GM23248 (cell line): ENCODE data around the gene TRAPPC11. TPM values are rescaled to one million over a fixed set of nuclear protein-coding genes. Genes with fewer than 3 reads are reported as not detected.

ENCODE experiments used
- DNase-seq: peaks from one replicate; pipeline ENCODE4 v3.0.0-alpha.2; 2015
- H2AFZ ChIP-seq: fragments of 200-600 bp; sonication (generic); 2 replicates; pipeline ENCODE4 v1.6.1; 2016; ENCODE audit warnings: antibody characterized with exemption
- H3F3A ChIP-seq: fragments of 200-600 bp; sonication (generic); 2 replicates; pipeline ENCODE4 v1.6.1; 2016; ENCODE audit warnings: mild to moderate bottlenecking, antibody characterized with exemption, mixed run types; ENCODE audit not compliant: insufficient read depth
- H3K27ac ChIP-seq: fragments of 200-600 bp; sonication (generic); 2 replicates; pipeline ENCODE4 v1.5.1; 2016; ENCODE audit warnings: mild to moderate bottlenecking
- H3K27me3 ChIP-seq: fragments of 200-600 bp; sonication (generic); replicated peaks from 2 replicates; pipeline ENCODE4 v1.6.1; 2016; ENCODE audit warnings: mild to moderate bottlenecking; ENCODE audit not compliant: insufficient read depth
- H3K36me3 ChIP-seq: fragments of 200-600 bp; sonication (generic); 2 replicates; pipeline ENCODE4 v1.6.1; 2016; ENCODE audit warnings: low read depth, mild to moderate bottlenecking
- H3K4me1 ChIP-seq: fragments of 200-600 bp; sonication (generic); 2 replicates; pipeline ENCODE4 v1.6.1; 2016; ENCODE audit warnings: mild to moderate bottlenecking; ENCODE audit not compliant: insufficient read depth
- H3K4me2 ChIP-seq: fragments of 200-600 bp; sonication (generic); one replicate; pipeline ENCODE4 v1.6.1; 2016; ENCODE audit warnings: mild to moderate bottlenecking; ENCODE audit not compliant: unreplicated experiment
- H3K4me3 ChIP-seq: fragments of 200-600 bp; sonication (generic); 2 replicates; pipeline ENCODE4 v1.5.1; 2016; ENCODE audit warnings: mild to moderate bottlenecking
- H3K79me2 ChIP-seq: fragments of 200-600 bp; sonication (generic); 2 replicates; pipeline ENCODE4 v1.6.1; 2016; ENCODE audit warnings: mild to moderate bottlenecking; ENCODE audit not compliant: insufficient read depth
- H3K9ac ChIP-seq: fragments of 200-600 bp; sonication (generic); 2 replicates; pipeline ENCODE4 v1.6.1; 2016; ENCODE audit warnings: mild to moderate bottlenecking
- H3K9me2 ChIP-seq: fragments of 200-600 bp; sonication (generic); 2 replicates; pipeline ENCODE4 v1.6.1; 2016; ENCODE audit warnings: mixed run types, mild to moderate bottlenecking, moderate library complexity; ENCODE audit not compliant: insufficient read depth
- H3K9me3 ChIP-seq: fragments of 200-600 bp; sonication (generic); one replicate; pipeline ENCODE4 v1.6.1; 2017; ENCODE audit warnings: low read depth
- H4K20me1 ChIP-seq: fragments of 200-600 bp; sonication (generic); 2 replicates; pipeline ENCODE4 v1.6.0; 2016; ENCODE audit not compliant: insufficient read depth
- EZH2 ChIP-seq: fragments of 200-600 bp; sonication (generic); IDR thresholded peaks from 2 replicates; pipeline ENCODE4 v1.6.1; 2018; ENCODE audit warnings: antibody characterized with exemption, mild to moderate bottlenecking; ENCODE audit not compliant: insufficient read depth, poor library complexity, severe bottlenecking
- EZH2phosphoT487 ChIP-seq: fragments of 200-600 bp; sonication (generic); IDR thresholded peaks from 2 replicates; pipeline ENCODE4 v1.6.1; 2018; ENCODE audit warnings: antibody characterized with exemption, moderate library complexity, mild to moderate bottlenecking, low read depth; ENCODE audit not compliant: insufficient read depth
- WGBS, 2 experiments: methylation state at CpG; one replicate each; pipeline ENCODE4 v1.1.6; 2015 to 2017; ENCODE audit warnings: low lambda C conversion rate in 2 of 2, low coverage in 1 of 2; ENCODE audit errors: missing lambda C conversion rate in 2 of 2; 5-methylcytosine and 5-hydroxymethylcytosine counted together
- in situ Hi-C: fragments of 300-500 bp; cut with MboI; formaldehyde crosslinking; loops from 2 replicates; pipeline ENCODE4 v1.15.0; 2020
- polyA plus RNA-seq: library from polyadenylated mRNA; unstranded; fragments of >200 nt; fragmentation: Nextera tagmentation; extraction: Ambion mirVana; gene quantifications from 2 replicates; pipeline ENCODE4 v1.2.1, GENCODE V29; 2016
- total RNA-seq: library from RNA; depleted of rRNA; stranded (reverse); fragments of >200 nt; shearing (Covaris generic); gene quantifications from 2 replicates; pipeline ENCODE4 v1.2.3, GENCODE V29; 2014

The TRAPPC11 gene
- total and polyA plus RNA-seq, 2 experiments from 2014 or later, result 17.2 to 33.9 TPM

DNA sequence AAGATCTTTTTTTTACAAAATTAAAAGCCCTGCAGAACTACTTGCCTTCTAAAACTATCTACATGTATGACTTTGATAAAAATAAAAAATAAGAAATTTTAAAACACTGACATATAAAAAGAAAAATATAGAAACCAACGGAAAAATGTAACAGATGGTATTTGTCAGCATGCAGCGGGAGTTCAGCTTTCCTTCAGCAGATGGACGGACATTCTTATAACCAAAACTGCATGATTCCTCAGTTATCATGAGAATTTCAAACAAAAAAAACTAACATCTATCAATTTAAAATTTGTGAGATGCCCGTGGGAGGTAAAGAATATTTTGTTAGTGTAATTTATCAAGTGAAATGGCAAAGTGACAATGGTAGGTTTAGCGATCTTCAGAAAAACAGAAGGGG, 23.4 kb upstream of the TRAPPC11 start:
- Histone ChIP-seq H3K4me2 (no peak overlapping the region), H3K9me2 (no peaks in the 10 kb centered on the region), H4K20me1 (no peaks in the 10 kb centered on the region), H3K9ac (no peak overlapping the region), H3F3A (peaks cover 4% of the 10 kb centered on the region; the same call in 1 of the 2 replicates), H3K4me3 (no peak overlapping the region), H2AFZ (no peak overlapping the region), H3K4me1 (peaks cover 38% of the 10 kb centered on the region), H3K27me3 (no peaks in the 10 kb centered on the region), H3K79me2 (no peaks in the 10 kb centered on the region), H3K9me3 (no peaks in the 10 kb centered on the region), H3K36me3 (no peaks in the 10 kb centered on the region), H3K27ac (no peak overlapping the region)
- DNase-seq, result no peak
- 77% methylated on average over 5 of the region's 5 CpGs for WGBS, 2 experiments
- no peak for TF ChIP-seq EZH2phosphoT487
- no peak for TF ChIP-seq EZH2
- in situ Hi-C loops, result no loop called here

DNA sequence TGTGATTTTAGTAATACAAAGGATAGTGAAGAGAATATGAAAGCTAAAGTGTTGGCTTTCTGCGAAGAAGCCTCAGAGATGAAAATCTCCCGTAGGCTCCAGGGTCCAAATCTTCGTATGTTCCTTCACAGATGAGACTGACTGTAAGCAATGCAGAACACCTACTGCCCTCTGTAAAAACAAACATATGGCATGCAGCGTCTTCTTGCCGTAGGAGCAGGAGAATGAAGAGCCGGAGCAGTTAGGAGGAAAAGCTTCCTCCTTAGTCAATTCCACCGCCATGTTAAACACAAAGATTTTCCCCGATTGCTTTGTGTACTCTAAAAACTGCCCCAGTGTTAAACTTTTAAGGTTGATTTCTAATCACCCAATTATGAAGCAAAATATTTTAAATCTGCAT, 22.6 kb upstream of the TRAPPC11 start:
- TF ChIP-seq EZH2 (no peak), EZH2phosphoT487 (no peak)
- Histone ChIP-seq H3K27ac (no peak overlapping the region), H3K4me3 (no peak overlapping the region), H3K4me1 (peaks cover 38% of the 10 kb centered on the region), H3K9me3 (no peaks in the 10 kb centered on the region), H4K20me1 (no peaks in the 10 kb centered on the region), H3K9me2 (no peaks in the 10 kb centered on the region), H3K27me3 (no peaks in the 10 kb centered on the region), H3K79me2 (no peaks in the 10 kb centered on the region), H3K4me2 (no peak overlapping the region), H3F3A (peaks cover 4% of the 10 kb centered on the region; the same call in 1 of the 2 replicates), H2AFZ (no peak overlapping the region), H3K9ac (no peak overlapping the region), H3K36me3 (no peaks in the 10 kb centered on the region)
- no peak for DNase-seq
- 97 to 99% methylated on average over 8 of the region's 8 CpGs for WGBS, 2 experiments
- in situ Hi-C loops, result no loop called here

DNA sequence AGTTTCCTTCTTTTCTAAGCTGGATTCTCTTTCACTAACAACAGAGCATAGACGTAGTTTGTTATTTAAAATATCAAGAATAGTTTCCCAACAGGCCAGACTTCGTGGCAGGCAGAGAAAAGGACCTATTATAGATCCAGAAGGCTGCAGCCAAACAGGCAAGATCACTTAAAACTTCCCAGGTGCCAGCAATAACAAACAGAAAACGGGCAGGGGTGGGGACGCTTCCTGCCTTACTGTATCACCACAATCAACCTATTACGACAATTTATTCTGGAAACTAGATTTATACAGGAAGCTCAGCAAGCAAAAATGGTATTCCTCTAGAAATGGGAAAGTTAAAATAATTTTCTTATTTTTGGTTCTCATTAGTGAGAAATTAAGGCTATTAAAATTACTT, 22.2 kb upstream of the TRAPPC11 start:
- Histone ChIP-seq H2AFZ (no peak overlapping the region), H3K36me3 (no peaks in the 10 kb centered on the region), H3F3A (peaks cover 4% of the 10 kb centered on the region; the same call in 1 of the 2 replicates), H3K27ac (no peak overlapping the region), H3K9me3 (no peaks in the 10 kb centered on the region), H3K27me3 (no peaks in the 10 kb centered on the region), H3K4me3 (no peak overlapping the region), H3K4me1 (peaks cover 38% of the 10 kb centered on the region), H3K4me2 (no peak overlapping the region), H3K79me2 (no peaks in the 10 kb centered on the region), H3K9ac (no peak overlapping the region), H3K9me2 (no peaks in the 10 kb centered on the region), H4K20me1 (no peaks in the 10 kb centered on the region)
- no peak for TF ChIP-seq EZH2
- TF ChIP-seq EZH2phosphoT487, result no peak
- in situ Hi-C loops, result no loop called here
- DNase-seq, result peak; percentile 18
- WGBS, 2 experiments, result 60 to 67% methylated on average over 5 of the region's 5 CpGs

DNA sequence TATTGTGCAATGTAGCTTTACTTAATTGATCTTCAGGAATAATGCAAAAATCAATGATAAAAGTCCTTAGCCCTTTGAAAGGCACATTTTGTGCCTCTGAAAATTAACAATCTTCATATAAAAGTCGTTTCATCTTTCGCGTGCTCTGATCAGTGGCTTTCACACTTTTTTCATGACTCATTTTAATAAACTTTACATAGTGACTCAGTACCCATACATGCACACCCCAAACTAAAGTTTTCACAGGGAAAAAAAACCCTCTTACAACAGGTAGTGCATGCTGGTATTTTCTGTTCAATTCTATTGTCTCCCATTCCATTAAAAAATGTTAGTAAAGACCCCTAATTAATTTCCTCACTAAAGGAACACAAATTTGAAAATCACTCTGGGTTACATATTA, 21.6 kb upstream of the TRAPPC11 start:
- Histone ChIP-seq H3K9me3 (no peaks in the 10 kb centered on the region), H3K4me2 (peak overlapping the region; percentile 10), H3K4me1 (peaks cover 38% of the 10 kb centered on the region), H4K20me1 (no peaks in the 10 kb centered on the region), H3K36me3 (no peaks in the 10 kb centered on the region), H2AFZ (no peak overlapping the region), H3K9me2 (no peaks in the 10 kb centered on the region), H3K79me2 (no peaks in the 10 kb centered on the region), H3K27ac (no peak overlapping the region; the same call in 1 of the 2 replicates), H3K27me3 (no peaks in the 10 kb centered on the region), H3K9ac (no peak overlapping the region), H3F3A (peaks cover 4% of the 10 kb centered on the region; the same call in 1 of the 2 replicates), H3K4me3 (no peak overlapping the region)
- TF ChIP-seq EZH2phosphoT487, result no peak
- no peak for TF ChIP-seq EZH2
- in situ Hi-C loops, result no loop called here
- DNase-seq, result peak; percentile 55
- WGBS, 2 experiments, result 30 to 45% methylated on average over 3 of the region's 3 CpGs

DNA sequence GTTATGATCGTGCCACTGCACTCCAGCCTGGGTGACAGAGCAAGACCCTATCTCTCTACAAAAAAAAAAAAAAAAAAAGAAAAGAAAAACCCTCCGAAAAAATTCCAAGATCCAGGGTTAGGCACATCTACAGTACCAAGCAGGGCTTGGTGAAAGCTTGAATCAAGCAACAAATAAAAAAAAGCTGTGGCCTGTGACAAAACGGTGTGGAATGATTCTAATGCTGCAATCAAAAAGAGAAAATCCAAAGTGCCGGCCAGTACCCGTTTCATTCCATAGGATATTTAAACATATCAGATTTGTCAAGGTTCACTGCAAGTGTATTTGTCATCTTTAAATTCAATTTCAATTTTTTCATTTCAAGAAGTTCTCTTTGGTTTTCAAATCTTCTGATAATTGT, 20.7 kb upstream of the TRAPPC11 start:
- H3K9me2 ChIP-seq, result no peaks in the 10 kb centered on the region
- peaks cover 4% of the 10 kb centered on the region; the same call in 1 of the 2 replicates for H3F3A ChIP-seq
- H3K9ac ChIP-seq, result no peak overlapping the region
- in situ Hi-C loops, result no loop called here
- no peak overlapping the region for H2AFZ ChIP-seq
- H3K4me3 ChIP-seq, result no peak overlapping the region
- peak overlapping the region; percentile 13 for H3K4me2 ChIP-seq
- no peaks in the 10 kb centered on the region for H4K20me1 ChIP-seq
- no peaks in the 10 kb centered on the region for H3K79me2 ChIP-seq
- H3K27me3 ChIP-seq, result no peaks in the 10 kb centered on the region
- WGBS, 2 experiments, result 49 to 51% methylated on average over 5 of the region's 5 CpGs
- peak; percentile 74 for DNase-seq
- peak overlapping the region; percentile 57 for H3K27ac ChIP-seq
- H3K9me3 ChIP-seq, result no peaks in the 10 kb centered on the region
- H3K4me1 ChIP-seq, result peaks cover 38% of the 10 kb centered on the region
- H3K36me3 ChIP-seq, result 0 out of 2 replicates have a peak, but pooled peaks cover 1% of the 10 kb centered on the region
- TF ChIP-seq EZH2phosphoT487 (no peak), EZH2 (no peak)
